HG03097 (cell line): ENCODE measurements around the gene GNE.
"Not testable (repeated sequence)": the region's sequence is repeated elsewhere in the genome, so short reads cannot be mapped to it uniquely, and the experiment has no call there.

Experiments used
- ATAC-seq: cut with Tn5 transposase; IDR thresholded peaks from one replicate; pipeline ENCODE4 v1.9.1; 2021; ENCODE audit not compliant: unreplicated experiment, low FRiP score

GNE gene

GRCh38 chr9:36275060-36275459 is 16.8 kb upstream of the GNE start:
- ATAC-seq = no peak

- ATAC-seq = not testable (repeated sequence)
Measured at GRCh38 chr9:36273354-36273753, 15.1 kb upstream of the GNE start.

- no peak for ATAC-seq
Measured at GRCh38 chr9:36268007-36268427, 9.8 kb upstream of the GNE start.

GRCh38 chr9:36264896-36265295 is 6.6 kb upstream of the GNE start:
- no peak for ATAC-seq

DNA sequence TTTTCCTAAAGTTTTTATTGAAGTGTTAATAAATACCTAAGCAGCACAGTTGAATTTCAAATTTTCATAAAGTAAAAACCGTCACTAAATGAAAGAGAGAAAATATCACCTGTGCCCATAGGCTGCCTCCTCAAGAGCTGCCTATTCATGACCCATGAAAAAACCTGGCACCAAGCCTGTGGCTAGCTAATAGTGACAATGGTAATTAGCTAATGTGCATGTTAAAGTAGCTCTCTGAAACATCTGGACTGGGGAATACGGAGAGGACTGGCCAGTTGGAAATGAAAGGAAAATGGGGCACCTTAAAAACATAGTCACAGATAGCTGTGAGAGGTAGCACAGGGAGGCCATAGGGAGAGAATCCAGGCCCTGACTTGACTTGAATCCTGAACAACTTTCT is 5.4 kb upstream of the GNE start:
- no peak for ATAC-seq

GRCh38 chr9:36258996-36259533 is 817 bp upstream of the GNE start:
- no peak for ATAC-seq

- no peak for ATAC-seq
Measured at GRCh38 chr9:36251428-36251827, 6.8 kb downstream of the GNE start.

DNA sequence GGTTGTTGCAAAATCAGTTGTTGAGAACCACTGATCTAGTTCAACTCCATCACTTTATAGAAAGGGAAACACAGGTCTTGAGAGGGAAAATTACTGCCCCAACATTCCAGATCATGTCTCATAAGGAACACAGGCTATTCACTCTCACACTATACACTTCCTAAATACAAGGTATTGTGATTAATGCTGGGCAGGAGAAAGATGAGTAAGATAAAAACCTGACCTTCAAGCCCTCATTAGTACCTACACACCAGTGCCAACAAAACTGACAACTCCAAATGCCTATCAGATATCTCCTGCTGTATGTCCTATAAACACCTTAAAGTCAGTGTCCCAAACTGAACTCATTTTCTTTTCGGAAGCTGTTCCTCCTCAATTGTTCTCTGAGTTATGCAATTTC is 8.2 kb downstream of the GNE start:
- ATAC-seq = no peak

DNA sequence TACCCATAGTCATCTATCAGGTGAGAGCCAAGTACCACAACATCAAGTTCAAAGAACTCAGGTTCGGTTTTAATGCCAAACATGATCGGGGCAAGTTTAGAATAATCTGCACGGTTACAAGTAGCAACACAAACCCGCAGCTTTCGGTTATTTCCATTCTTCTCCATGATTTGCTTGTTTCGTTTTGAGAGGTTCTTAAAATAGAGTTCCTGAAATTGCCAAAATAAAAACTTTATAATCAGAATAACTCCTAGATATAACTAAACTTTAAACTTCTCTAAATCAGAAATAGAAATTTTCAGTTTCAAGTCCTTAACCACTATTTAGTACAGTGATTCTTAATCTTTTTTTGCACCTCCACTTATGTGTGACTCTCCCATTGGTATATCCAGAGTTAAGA is 9.1 kb downstream of the GNE start:
- no peak for ATAC-seq

- ATAC-seq = not testable (repeated sequence)
Measured at GRCh38 chr9:36248061-36248460, 10.2 kb downstream of the GNE start.

DNA sequence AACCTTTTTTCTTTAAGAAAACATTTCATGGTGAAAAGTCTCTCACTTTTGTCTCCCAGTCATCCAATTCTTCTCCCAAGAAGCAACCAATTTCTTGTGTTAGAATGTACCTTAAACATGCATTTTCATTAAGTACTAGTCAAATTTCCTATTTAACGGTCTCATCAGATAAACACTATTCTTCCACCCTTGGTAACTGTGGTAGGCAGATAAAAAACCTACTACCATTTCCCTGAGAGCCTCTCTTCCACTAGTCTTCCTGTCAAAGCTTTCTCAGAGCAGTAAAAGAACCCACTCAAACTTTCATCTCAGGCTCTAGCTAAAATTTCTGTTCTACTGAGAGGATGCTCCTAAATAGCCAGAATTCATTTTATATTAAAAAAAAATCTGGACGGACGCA is 10.9 kb downstream of the GNE start:
- ATAC-seq = no peak

- no peak for ATAC-seq
Measured at GRCh38 chr9:36245906-36246305, 12.3 kb downstream of the GNE start.

- ATAC-seq = not testable (repeated sequence)
Measured at GRCh38 chr9:36239675-36240074, 18.6 kb downstream of the GNE start.

DNA sequence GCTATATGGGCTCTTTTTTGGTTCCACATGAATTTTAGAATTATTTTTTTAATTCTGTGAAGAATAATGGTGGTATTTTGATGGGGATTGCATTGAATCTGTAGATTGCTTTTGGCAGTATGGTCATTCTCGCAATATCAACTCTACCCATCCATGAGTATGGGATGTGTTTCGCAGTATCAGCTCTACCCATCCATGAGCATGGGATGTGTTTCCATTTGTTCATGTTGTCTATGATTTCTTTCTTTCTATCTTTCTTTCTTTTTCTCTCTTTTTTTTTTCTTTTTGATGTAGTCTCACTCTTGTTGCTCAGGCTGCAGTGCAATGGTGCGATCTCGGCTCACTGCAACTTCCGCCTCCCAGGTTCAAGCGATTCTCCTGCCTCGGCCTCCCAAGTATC is 19.0 kb downstream of the GNE start:
- not testable (repeated sequence) for ATAC-seq

GRCh38 chr9:36237230-36237629 is 21.0 kb downstream of the GNE start:
- ATAC-seq = no peak

GRCh38 chr9:36222449-36222848 is 35.8 kb downstream of the GNE start:
- no peak for ATAC-seq

DNA sequence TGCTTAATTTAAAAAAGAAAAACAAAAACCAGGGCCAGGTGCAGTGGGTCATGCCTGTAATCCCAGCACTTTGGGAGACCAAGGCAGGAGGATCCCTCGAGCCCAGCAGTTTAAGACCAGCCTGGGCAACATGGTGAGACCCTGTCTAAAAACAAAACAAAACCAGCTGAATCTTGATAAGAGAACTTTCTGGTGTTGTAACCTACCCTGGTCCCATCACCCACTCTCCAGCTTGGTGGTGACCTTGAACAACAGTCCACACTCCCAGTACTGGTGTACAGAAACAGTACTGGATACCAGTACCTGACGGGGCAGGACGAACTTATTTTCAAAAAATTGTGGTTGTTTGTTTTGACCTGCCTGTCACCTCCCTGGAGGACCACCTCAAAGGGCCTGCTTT is 36.6 kb downstream of the GNE start:
- ATAC-seq = no peak

- no peak for ATAC-seq
Measured at GRCh38 chr9:36218411-36218901, 39.8 kb downstream of the GNE start.

GRCh38 chr9:36218011-36218410 is 40.2 kb downstream of the GNE start:
- no peak for ATAC-seq

DNA sequence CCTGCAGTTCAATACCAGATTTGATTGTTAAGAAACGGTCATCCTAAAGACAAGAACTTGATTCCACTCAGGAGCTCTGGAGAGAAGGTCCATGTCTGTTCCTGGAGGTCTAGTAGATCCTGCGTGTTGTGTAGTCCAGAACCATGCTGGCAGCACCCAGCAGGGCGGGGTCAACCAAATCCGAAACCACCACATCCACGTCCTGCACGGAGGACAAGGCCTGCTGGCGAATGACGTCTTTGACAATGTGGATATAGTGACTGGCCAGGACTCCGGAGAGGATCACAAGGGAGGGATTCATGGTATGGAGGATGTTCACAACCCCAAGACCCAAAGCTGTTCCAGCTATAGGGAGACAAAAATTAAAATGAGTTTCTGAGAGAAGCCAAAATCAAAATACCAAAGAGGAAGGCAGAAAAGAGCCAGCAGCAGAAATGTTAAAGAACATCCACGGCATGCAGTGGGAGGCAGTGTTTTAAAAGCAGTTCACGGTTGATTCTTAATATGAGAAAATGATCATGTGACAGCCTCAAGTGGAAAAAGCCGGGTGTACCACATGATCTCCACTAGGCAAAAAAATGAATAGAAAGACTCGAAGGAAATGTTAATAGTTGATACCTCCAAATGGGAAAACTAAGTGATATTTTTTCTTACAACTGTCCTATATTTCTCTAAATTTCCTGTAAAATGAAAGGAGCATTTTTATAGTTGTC is 40.8 kb downstream of the GNE start:
- no peak for ATAC-seq

DNA sequence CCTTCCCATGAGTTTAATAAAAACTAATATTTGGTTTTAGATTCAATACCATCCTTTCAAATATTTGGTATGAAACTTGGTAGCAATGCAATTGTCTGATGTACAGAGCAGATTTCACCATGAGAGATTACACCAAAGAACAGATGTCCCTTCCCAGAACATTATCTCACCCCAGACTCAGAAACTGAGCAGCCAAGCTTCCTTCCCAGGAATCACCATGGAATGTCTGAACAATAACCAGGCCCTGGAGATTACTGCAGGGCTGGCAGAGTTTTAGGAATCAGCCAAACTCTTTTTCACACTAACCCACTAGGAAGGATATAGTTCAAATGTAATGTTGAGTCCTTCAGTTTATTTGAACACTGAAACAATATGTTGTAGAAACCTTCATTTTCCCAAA is 43.7 kb downstream of the GNE start:
- no peak for ATAC-seq

DNA sequence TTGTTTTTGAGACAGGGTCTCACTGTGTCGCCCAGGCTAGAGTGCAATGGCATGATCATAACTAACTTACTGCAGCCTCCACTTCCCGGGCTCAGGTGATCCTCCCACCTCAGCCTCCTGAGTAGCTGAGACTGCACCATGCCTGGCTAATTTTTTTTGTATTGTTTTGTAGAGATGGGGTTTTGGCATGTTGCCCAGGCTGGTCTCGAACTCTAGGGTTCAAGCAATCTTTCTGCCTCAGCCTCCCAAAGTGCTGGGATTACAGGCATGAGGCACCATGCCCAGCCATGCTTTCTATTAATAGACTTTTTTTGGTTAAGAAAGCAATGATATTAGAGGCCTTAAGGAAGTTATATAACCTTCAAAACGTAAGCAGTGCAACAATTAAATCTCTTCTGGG is 44.3 kb downstream of the GNE start:
- ATAC-seq = no peak
